GM11168 (cell line): Measurements from ENCODE around the gene TENM3.
"Not testable (repeated sequence)": the region's sequence is repeated elsewhere in the genome, so short reads cannot be mapped to it uniquely, and the experiment has no call there.

Experiments
- in situ Hi-C: fragments of 300-500 bp; cut with MboI; formaldehyde crosslinking; loops from one replicate; pipeline ENCODE4 v1.12.0; 2022; ENCODE audit warnings: low sequenced_read_pairs; ENCODE audit not compliant: unreplicated experiment

Gene TENM3

DNA sequence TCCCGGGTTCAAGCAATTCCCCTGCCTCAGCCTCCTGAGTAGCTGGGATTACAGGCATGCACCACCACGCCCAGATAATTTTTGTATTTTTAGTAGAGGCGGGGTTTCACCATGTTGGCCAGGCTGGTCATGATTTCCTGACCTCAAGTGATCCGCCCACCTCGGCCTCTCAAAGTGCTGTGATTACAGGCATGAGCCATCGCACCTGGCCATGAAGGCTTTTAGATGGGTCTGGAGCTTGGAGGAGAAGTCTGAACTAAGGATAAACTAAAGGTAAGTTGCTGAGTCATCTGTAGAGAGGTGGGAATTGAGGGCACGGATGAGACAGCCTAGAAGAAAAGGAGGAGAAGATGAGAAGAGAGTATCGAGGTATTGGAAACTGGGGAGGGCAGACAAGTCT lies at the start of gene TENM3:
TSS of gene TENM3 (plus strand) at position 199 of the 400 bp plus-strand sequence. CDS start 80,619 bp downstream, outside the sequence.
- in situ Hi-C loops: not testable (repeated sequence)

DNA sequence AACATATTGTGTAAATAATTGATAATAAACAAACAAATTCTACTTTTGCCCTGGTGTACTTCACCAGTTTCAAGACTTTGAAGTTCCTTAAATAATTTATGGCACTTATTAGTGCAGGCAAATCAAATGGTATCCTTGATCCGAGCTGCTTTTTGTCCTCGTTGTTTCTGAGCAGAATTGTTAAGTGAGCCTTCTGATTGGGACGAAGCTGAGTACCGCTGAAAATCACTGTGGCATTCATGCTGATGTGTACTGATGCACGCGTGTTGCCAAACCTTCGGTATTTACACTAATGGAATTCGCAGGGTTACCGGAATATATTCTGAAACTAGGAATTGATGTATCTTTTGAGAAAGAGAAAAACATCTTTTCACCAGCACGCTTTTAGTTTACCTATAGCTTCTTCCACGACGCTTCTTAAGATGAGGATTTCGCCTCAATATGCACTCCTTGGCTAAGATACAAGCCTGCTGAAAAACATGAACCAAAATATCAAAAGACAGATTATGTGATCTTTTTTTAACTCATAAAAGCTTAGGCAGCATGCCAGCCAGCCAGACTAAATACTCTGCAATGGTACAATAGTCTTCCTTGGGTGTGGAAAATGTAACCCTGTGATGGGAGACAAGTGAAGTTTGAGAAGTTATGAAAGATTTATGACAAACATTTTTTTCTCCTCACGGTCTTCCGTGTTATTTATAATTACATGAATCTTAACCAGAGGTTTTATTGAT lies 48.9 kb upstream of the TENM3 start:
- in situ Hi-C loops: no loop called here

DNA sequence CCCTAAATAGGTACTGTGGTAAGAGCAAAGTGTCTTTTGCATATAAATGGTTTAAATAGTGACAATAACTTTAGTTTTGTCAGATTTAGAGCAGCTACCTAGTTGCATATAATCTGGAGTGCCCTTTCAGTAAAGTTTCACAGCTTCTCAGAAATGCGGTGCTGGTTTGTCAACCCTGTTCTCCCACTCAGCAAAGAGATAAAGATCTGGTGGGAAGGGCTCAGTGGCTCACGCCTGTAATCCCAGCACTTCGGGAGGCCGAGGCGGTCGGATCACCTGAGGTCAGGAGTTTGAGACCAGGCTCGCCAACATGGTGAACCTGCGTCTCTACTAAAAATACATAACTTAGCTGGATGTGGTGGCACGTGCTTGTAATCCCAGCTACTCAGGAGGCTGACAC lies 45.6 kb upstream of the TENM3 start:
- in situ Hi-C loops: no loop called here

DNA sequence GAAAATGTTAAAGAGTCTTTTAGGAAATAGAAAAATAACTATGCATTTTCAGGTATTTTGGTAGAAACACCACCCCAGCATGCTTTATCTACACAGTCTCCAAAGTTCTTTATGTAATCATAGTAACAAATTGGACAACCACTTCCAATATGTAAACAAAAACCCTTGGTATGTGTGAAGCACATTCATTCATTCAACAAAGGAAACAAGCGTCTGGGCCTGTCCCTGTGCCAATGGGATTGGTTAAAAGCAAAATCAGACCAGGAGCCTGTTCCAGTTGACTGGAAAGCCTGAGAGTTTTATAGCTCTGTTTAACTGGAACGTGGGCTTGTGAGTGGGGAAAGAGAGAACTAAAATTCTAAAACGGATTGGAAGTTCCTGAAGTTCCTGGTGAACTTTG lies 41.3 kb upstream of the TENM3 start:
- in situ Hi-C loops: no loop called here

DNA sequence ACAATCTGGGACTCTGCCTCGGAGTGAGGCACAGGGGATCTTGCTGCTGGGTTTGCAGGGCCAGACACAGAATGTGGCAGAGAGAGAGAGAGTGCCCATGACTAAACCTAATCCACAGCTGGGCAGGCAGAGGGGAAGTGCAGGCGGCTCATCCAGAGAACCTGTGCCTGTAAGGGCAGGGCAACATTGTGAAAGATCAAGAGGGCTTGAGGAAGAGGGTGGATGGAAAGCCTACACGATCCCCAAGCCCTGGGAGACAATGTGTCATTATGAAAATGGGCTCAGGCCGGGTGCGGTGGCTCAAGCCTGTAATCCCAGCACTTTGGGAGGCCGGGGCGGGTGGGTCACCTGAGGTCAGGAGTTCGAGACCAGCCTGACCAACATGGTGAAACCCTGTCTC lies 40.6 kb upstream of the TENM3 start:
- in situ Hi-C loops: no loop called here

DNA sequence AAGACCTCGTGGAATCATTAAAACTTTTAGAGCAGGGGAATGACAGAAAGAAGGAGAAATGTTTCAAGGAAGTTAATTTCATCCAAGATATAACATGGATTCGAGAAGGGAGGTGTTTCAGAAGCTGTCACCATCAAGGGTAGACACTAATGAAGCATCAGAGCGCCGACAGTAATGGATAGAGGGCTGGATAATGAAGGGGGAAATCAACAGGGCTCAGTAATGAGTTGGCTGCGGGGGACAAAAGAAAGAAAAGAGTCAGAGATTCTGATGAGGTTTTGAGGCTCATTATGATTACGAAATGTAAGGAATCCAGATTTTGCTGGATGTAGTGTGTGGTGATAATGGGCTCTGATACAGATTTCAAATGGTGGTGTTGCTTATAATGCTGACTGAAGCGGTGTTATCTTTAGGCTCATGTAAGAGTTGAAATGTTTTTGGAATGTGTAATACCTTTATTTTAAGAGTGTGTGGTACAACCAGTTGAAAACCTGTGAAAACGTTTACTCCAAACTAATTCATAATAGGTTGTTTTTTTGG lies 39.3 kb upstream of the TENM3 start:
- in situ Hi-C loops: no loop called here

DNA sequence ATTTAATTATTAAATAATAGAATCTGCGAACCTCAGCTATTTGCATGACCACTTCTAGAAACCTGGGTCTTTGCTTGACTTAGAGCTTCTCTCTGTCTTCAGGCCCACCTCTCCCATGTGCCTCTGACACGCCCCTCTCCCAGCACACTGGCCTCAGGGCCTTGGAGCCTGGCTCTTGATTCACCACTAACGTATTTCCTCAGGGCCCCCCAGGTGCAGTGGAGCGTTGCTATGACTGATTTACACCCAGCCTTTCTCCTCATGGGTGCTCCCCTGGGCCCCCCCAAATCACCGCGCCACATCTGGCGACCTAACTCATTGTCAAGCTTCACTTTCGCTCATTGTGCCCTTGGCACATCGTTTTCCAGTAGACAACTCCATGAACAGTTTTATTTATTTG lies 37.9 kb upstream of the TENM3 start:
- in situ Hi-C loops: no loop called here

DNA sequence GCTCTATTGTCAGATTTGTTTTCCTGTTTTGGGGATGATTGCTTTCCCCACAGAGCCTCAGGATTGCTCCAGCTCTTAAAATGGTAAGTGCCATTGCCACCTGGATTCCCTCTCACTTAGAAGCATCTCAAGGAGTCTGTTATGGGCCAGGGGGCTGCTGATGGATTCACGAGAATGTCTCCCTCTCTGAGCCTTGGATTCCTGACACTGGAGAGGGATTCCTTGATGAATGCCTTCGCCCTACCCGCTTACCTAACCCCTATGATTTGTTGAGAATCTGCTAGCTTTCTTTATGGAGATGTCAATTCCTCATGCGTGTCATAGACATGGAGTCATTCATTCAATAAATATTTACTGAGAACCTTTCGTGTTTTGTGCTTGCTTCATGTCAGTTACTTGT lies 36.9 kb upstream of the TENM3 start:
- in situ Hi-C loops: no loop called here

DNA sequence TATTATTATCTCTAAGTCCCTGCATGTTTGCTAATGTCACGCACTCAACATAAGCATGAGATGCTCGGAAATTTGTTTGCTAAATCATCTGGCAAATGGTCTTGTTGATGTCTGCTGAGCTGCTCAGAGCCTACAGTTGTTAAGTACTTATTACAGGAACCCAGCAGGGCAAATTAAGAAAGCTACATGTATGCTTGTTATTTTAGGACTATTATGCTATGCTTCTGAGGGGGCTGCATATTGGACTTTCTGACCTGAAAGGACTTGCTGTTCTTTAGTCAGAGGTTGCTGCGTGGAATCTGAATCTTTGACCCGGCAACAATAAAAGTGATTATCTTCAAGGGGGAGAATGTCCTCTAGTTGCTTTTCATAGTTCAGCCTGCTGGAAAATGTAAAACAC lies 36.3 kb upstream of the TENM3 start:
- in situ Hi-C loops: no loop called here

DNA sequence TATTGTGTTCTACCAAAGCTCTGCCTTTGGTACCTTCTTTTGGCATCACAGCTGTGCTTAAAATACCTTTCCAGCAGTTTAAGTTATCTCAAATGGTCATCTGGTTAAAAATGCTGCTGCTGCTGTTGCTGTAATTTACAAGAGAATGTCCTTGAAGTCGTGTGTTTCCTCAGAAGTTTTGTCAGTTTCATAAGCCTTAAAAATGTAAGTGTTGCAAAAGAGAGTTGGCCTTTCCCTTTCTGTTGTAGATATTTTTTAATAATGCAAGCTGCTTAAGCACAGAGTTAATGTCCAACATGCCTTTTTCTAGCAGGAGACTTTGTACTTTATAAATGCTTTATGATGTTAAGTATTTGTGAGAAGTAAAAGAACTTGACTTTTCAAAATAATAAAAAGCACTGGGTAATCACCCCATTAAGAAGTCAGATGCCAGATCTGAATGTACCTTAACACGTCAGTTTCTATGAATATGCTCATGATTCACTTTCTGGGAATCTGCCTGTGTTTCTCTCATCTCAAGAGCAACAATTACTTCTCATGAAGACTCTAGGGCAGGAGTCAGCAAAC lies 35.3 kb upstream of the TENM3 start:
- in situ Hi-C loops: no loop called here

DNA sequence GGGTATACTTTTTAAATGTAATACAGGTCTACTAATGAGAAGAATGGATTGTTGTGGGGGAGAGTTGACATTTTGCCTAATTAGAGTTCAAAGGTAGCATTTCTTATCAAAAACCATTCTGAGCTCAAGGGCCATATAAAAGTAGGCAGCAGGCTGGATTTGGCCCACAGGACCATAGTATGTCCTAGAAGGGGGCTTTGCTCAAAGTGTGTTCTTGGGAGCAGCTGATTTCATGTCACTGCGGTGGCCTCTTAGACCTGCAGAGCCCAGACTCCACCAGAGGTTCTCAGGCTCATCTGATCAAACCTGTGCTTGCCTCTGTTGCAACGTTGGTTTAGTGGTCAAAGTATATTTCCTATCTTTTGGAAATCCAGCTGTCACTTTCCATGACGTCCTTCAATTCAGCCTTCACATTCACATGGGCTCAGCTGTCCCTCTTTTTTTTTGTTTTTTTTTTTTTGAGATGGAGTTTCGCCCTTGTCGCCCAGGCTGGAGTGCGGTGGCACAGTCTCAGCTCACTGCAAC lies 34.6 kb upstream of the TENM3 start:
- in situ Hi-C loops: no loop called here

DNA sequence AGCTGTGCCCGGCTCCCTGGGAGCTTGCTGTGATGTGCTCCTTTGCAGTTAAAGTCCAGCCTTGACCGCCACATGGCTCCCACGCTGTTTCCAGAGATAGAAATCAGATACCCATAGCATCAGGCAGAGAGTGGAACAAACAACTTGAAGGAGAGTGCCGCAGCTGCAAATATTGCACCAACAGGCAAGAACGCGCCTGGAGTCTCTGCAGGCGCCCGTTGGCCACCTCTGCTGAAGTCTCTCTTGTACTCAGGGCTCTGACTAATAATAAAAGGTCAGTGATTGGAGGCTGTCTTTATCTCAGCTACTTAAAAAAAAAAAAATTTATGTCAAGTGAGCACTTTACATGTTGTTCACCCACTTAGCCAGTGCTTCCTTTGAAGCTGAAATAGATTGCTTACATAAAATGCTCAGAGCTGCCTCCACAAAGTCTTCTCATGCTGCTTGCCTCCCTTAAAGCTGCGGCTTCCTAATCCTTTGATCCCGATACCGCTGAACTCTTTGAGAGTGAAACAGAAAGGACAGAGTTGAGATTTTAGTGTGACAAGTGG lies 30.9 kb upstream of the TENM3 start:
- in situ Hi-C loops: no loop called here

DNA sequence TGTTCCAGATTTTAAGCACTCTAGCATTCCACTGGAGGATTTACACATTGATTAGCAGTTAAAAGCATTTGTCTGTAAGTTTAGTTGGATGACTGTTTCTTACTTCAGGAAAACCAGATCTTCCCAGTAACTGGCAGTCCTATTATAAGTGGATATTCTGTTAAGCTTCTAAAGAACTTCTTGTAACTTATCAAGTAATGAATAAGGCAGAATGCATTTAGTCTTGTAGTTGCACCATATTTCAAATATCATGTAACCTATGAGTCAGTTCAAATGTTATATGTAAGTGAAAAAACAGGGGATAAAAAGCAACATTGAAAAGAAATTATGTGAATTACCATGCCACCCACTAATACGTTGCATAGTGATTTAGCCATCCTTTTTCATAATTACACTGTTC lies 30.2 kb upstream of the TENM3 start:
- in situ Hi-C loops: no loop called here

DNA sequence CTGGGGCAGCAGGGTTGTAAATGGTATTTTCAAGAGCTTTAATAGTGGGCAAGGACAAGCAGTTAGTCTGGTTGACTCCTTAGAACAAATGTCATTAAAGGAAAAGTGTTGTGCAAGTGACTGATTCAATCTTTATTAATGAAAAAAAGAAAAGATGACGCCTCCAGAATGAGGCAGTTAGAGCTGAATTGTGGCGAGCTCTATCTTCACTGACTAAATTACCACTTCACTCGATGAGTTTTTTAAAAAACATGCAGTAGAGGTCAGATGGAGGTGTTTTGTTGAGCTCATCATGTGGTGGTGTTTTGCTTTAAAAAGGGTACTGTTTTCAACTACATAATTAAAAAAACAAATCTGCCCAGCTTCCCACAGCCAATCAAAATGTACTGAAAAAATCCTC lies 28.1 kb upstream of the TENM3 start:
- in situ Hi-C loops: no loop called here

DNA sequence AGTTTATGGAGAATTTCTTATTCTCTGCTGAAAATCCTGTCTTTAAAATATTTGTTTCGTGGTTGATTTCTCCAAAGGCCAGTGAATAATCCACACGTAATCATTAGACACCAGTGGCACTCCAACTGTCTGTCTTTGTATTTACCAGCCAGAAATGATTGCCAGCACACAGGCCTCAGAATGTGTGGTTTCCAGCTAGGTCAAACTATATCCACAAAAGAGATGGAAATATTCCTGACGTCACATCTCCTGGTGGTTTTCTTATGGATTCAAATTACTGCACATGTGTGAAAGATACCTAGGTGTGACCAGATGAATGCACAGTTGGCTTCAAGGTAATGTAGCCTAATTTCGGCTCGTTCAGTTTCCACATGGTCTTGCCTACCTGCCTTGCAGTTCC lies 27.2 kb upstream of the TENM3 start:
- in situ Hi-C loops: no loop called here

DNA sequence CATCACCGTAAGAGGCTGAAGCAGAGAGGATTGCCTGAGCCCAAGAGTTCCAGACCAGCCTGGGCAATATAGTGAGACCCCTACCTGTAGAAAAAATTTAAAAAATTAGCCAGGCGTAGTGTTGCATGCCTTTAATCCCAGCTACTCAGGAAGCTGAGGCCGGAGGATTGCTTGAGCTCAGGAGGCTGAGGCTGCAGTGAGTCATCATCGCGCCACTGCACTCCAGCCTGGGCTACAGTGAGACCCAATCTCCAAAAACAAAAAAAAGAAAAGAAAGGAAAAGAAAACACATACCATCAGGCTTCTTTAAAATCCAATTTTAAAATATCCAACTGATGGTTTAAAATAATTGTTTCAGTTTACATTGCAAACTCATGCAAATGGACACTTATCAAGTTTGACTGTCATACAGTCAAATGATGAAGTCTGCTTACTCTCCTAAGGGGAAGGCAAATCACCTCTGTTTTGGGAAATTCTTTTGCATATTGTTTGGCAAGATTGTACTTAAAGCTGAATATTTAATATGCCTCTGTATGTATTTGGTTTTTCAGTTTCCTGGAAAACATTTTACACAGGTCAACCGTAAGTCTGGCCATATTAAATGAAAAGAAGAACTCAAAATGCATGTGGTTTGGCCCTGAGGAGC lies 23.7 kb upstream of the TENM3 start:
- in situ Hi-C loops: no loop called here

DNA sequence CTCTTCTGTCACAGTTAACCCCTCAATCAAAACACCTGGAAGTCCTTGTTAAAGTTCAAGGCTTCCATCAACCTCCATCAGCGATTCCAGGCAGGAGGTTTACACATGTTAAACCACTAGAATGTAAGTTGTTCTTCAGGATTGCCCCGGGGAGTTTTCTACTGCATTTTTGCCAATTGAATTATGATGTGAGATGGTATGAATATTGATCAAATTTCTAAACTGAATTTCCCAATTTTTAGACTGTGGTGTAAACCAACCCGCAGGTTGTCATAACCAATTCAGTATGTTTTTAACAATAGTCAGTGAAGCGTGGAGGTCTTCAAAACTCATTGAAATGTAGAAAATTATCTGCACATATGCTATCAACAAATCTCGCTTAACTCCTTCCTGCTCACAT lies 21.2 kb upstream of the TENM3 start:
- in situ Hi-C loops: no loop called here

DNA sequence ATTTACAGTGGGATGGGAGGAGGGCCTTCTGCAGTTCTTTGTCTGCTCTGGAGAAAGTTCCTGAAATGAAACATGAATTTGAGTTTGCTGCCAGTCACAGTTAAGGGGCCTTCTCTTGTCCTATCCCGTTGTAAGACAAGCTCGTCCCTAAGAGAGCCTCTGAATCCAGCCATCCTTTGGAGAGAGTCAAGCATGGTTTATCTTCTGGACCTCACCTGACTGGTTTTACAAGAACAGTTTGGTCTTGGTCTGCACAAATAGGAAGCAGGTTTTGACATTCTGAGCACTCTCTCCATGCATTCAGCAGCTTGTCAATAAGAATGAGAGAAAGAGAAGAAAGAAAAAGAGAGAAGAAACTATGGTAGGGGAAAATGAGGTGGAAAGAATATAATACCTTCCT lies 20.4 kb upstream of the TENM3 start:
- in situ Hi-C loops: no loop called here

DNA sequence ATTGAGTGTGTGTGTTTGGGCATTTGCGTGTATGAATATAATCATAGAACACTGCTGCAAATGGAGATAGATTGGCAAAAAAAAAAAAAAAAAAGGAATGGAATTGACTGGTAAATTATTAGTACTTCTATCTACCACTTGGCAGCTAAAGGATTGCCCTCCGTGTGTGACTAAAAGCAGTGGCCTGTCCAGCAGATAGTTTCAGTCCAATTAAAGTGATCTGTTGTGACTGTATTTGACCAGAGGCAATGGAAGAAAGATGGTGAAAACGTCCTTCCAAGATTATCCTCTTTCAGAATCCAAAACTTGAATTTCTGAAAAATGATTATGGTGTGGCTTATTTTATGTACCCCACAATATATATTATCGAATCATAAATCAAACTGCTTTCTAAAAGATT lies 19.5 kb upstream of the TENM3 start:
- in situ Hi-C loops: no loop called here

DNA sequence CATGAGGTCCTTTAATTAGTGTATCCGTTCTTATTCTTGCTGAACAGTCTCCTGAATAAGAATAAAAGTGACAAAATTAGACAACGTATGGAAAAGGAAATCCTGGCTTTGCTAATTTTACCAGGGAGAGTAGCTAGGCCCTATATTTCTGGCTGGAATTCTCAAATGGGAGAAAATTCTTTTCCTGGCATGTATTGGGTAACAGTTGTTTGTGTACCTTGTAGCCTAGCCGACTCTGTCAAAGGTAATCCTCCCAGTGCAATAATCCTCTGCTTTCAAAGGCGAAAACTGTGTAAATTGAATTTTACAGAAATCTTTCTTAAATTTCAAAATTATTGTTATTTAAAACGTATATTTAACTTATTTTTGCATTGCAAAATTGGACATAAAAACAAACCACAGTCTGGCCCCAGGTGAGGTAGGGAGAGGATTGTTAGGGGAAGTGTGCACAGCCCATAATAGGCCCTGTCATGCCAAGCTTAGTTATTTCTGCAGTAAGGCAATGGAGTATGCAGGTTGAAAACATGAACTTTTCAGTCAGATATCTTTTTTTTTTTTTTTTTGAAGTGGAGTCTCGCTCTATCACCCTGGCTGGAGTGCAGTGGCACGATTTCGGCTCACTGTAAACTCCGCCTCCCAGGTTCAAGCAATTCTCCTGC lies 18.9 kb upstream of the TENM3 start:
- in situ Hi-C loops: no loop called here
